PC-3 (cell line): ENCODE results near the gene FSTL1.

Experiments used
- CTCF ChIP-seq: fragments of 300-600 bp; sonication (generic); conservative IDR thresholded peaks from 2 replicates; pipeline ENCODE4 v1.5.1; 2017; ENCODE audit warnings: antibody characterized with exemption, low read depth, mild to moderate bottlenecking, low read length
- EZH2 ChIP-seq: fragments of 300-600 bp; sonication (generic); IDR thresholded peaks from one replicate; pipeline ENCODE4 v1.6.1; 2017; ENCODE audit warnings: antibody characterized with exemption, mild to moderate bottlenecking, low read length; ENCODE audit not compliant: unreplicated experiment
- EZH2phosphoT487 ChIP-seq: fragments of 300-600 bp; sonication (generic); IDR thresholded peaks from 2 replicates; pipeline ENCODE4 v1.6.1; 2018; ENCODE audit warnings: mild to moderate bottlenecking, antibody characterized with exemption, low read length, borderline replicate concordance

- TF ChIP-seq CTCF (no peak), EZH2 (no peak), EZH2phosphoT487 (no peak)
These were observed 45.0 kb upstream of the FSTL1 start for GRCh38 chr3:120495809-120496208.
